GM23338 (cell line): Measurements from ENCODE around the gene NME5. TPM values are rescaled to one million over a fixed set of nuclear protein-coding genes. Genes with fewer than 3 reads are reported as not detected.

Experiments
- ATAC-seq: fragments of 200-7000 bp; cut with Tn5 transposase; 3 replicates; pipeline ENCODE4 v1.9.1; 2020
- DNase-seq: peaks from one replicate; pipeline ENCODE4 v3.0.0-alpha.2; 2015; ENCODE audit warnings: low spot score
- H2AFZ ChIP-seq: fragments of 200-600 bp; sonication (generic); 2 replicates; pipeline ENCODE4 v1.8.0; 2016; ENCODE audit warnings: antibody characterized with exemption, mild to moderate bottlenecking, moderate library complexity
- H3F3A ChIP-seq: fragments of 200-600 bp; sonication (generic); replicated peaks from 2 replicates; pipeline ENCODE4 v1.8.0; 2017; ENCODE audit warnings: antibody characterized with exemption, mixed run types, low read depth
- H3K27ac ChIP-seq: fragments of 200-600 bp; sonication (generic); 2 replicates; pipeline ENCODE4 v1.6.1; 2016; ENCODE audit warnings: low read depth
- H3K27me3 ChIP-seq: fragments of 200-600 bp; sonication (generic); 2 replicates; pipeline ENCODE4 v1.8.0; 2016; ENCODE audit warnings: mild to moderate bottlenecking, mixed run types, moderate library complexity; ENCODE audit not compliant: insufficient read depth
- H3K36me3 ChIP-seq: fragments of 200-600 bp; sonication (generic); 2 replicates; pipeline ENCODE4 v1.8.0; 2016; ENCODE audit warnings: mild to moderate bottlenecking; ENCODE audit not compliant: insufficient read depth
- H3K4me1 ChIP-seq: fragments of 200-600 bp; sonication (generic); 2 replicates; pipeline ENCODE4 v1.8.0; 2016; ENCODE audit warnings: mild to moderate bottlenecking, moderate library complexity; ENCODE audit not compliant: insufficient read depth
- H3K4me2 ChIP-seq: fragments of 200-600 bp; sonication (generic); 2 replicates; pipeline ENCODE4 v1.7.1; 2017; ENCODE audit warnings: mixed run types
- H3K4me3 ChIP-seq: fragments of 200-600 bp; sonication (generic); 2 replicates; pipeline ENCODE4 v1.6.1; 2016; ENCODE audit warnings: mixed run types
- H3K79me2 ChIP-seq: fragments of 200-600 bp; sonication (generic); replicated peaks from 2 replicates; pipeline ENCODE4 v1.8.0; 2017; ENCODE audit warnings: mild to moderate bottlenecking; ENCODE audit not compliant: insufficient read depth
- H3K9me2 ChIP-seq: fragments of 200-600 bp; sonication (generic); 2 replicates; pipeline ENCODE4 v1.8.0; 2017; ENCODE audit not compliant: insufficient read depth
- H4K20me1 ChIP-seq: fragments of 200-600 bp; sonication (generic); replicated peaks from 2 replicates; pipeline ENCODE4 v1.8.0; 2017; ENCODE audit warnings: mild to moderate bottlenecking; ENCODE audit not compliant: insufficient read depth
- H3K27ac Mint-ChIP-seq: 2 replicates; pipeline ENCODE4 v1.8.0; 2020; ENCODE audit warnings: inconsistent platforms, mild to moderate bottlenecking, moderate library complexity, mixed read lengths
- H3K27me3 Mint-ChIP-seq: 3 replicates; pipeline ENCODE4 v1.8.0; 2022; ENCODE audit warnings: low read depth, mild to moderate bottlenecking, moderate library complexity, mixed read lengths, inconsistent platforms; ENCODE audit not compliant: insufficient read depth, poor library complexity
- H3K36me3 Mint-ChIP-seq: 3 replicates; pipeline ENCODE4 v1.8.0; 2021; ENCODE audit warnings: low read depth, mild to moderate bottlenecking, inconsistent platforms, moderate library complexity, mixed read lengths
- H3K4me1 Mint-ChIP-seq: 3 replicates; pipeline ENCODE4 v1.8.0; 2020; ENCODE audit warnings: mild to moderate bottlenecking, inconsistent platforms, mixed read lengths
- H3K4me3 Mint-ChIP-seq: 3 replicates; pipeline ENCODE4 v1.8.0; 2021; ENCODE audit warnings: moderate library complexity, mild to moderate bottlenecking, inconsistent platforms, mixed read lengths
- H3K9me3 Mint-ChIP-seq: 3 replicates; pipeline ENCODE4 v1.8.0; 2020; ENCODE audit warnings: moderate library complexity, mild to moderate bottlenecking, inconsistent platforms, mixed read lengths
- CREB1 ChIP-seq: fragments of 250-450 bp; sonication (Bioruptor Pico); IDR thresholded peaks from 2 replicates; pipeline ENCODE4 v1.5.0; 2020; ENCODE audit warnings: low read depth, mild to moderate bottlenecking, moderate library complexity
- ETS1 ChIP-seq: IDR thresholded peaks from 2 replicates; pipeline ENCODE4 v1.6.1; 2016; ENCODE audit warnings: antibody characterized with exemption
- EZH2 ChIP-seq: fragments of 200-600 bp; sonication (generic); IDR thresholded peaks from one replicate; pipeline ENCODE4 v1.8.0; 2017; ENCODE audit warnings: antibody characterized with exemption, mild to moderate bottlenecking, low read depth; ENCODE audit not compliant: unreplicated experiment
- EZH2phosphoT487 ChIP-seq: fragments of 200-600 bp; sonication (generic); IDR thresholded peaks from one replicate; pipeline ENCODE4 v1.8.1; 2018; ENCODE audit warnings: antibody characterized with exemption; ENCODE audit not compliant: unreplicated experiment
- JUNB ChIP-seq: IDR thresholded peaks from one replicate; pipeline ENCODE4 v1.6.1; 2016; ENCODE audit warnings: antibody characterized with exemption; ENCODE audit not compliant: unreplicated experiment
- NANOG ChIP-seq: IDR thresholded peaks from 2 replicates; pipeline ENCODE4 v1.6.1; 2016; ENCODE audit warnings: antibody characterized with exemption, borderline replicate concordance
- POLR2AphosphoS5 ChIP-seq: IDR thresholded peaks from 2 replicates; pipeline ENCODE4 v1.6.1; 2016; ENCODE audit warnings: antibody characterized with exemption, low read depth
- STAT1 ChIP-seq: IDR thresholded peaks from one replicate; pipeline ENCODE4 v1.6.1; 2016; ENCODE audit warnings: antibody characterized with exemption; ENCODE audit not compliant: unreplicated experiment
- ZNF114 ChIP-seq: fragments of 250-450 bp; sonication (Bioruptor Pico); IDR thresholded peaks from 2 replicates; pipeline ENCODE4 v1.5.0; 2020; ENCODE audit warnings: mild to moderate bottlenecking, moderate library complexity
- ZNF331 ChIP-seq: fragments of 250-450 bp; sonication (Bioruptor Pico); IDR thresholded peaks from 2 replicates; pipeline ENCODE4 v1.5.0; 2020; ENCODE audit warnings: low read depth, mild to moderate bottlenecking, moderate library complexity
- polyA plus RNA-seq: library from polyadenylated mRNA; unstranded; fragments of >200 nt; fragmentation: Nextera tagmentation; extraction: Ambion mirVana; gene quantifications from 2 replicates; pipeline ENCODE4 v1.2.1, GENCODE V29; 2016
- total RNA-seq: library from RNA; depleted of rRNA; stranded (reverse); fragments of >200 nt; shearing (Covaris generic); gene quantifications from 2 replicates; pipeline ENCODE4 v1.2.3, GENCODE V29; 2014
- TF ChIP-seq, protein P1 (sequence below), 2 experiments: fragments of 200-600 bp in 1 of 2; sonication (generic) in 1 of 2; conservative IDR thresholded peaks; 2 replicates each; pipeline versions ENCODE4 v1.5.1 to v1.6.1; 2016 to 2017; ENCODE audit warnings: antibody characterized with exemption in 2 of 2, low read depth in 2 of 2, mild to moderate bottlenecking in 2 of 2, moderate library complexity in 1 of 2
- TF ChIP-seq, protein P2 (sequence below): fragments of 250-450 bp; sonication (Bioruptor Pico); IDR thresholded peaks from 2 replicates; pipeline ENCODE4 v1.5.0; 2020; ENCODE audit warnings: mild to moderate bottlenecking, moderate library complexity
- TF ChIP-seq, protein P3 (sequence below): IDR thresholded peaks from one replicate; pipeline ENCODE4 v1.6.1; 2018; ENCODE audit warnings: antibody characterized with exemption; ENCODE audit not compliant: unreplicated experiment

Gene NME5
- total and polyA plus RNA-seq, 2 experiments from 2014 or later: 0.45 TPM; not detected in 1

- Histone ChIP-seq H2AFZ (no peak overlapping the region), H4K20me1 (peaks cover 6% of the 10 kb centered on the region), H3K9me2 (no peaks in the 10 kb centered on the region), H3K79me2 (no peaks in the 10 kb centered on the region), H3K27ac (no peak overlapping the region), H3K4me3 (no peak overlapping the region), H3F3A (peaks cover 13% of the 10 kb centered on the region), H3K4me2 (peak overlapping the region; percentile 67; the same call in 1 of the 2 replicates), H3K4me1 (peaks cover 42% of the 10 kb centered on the region), H3K27me3 (peaks cover 94% of the 10 kb centered on the region), H3K36me3 (no peaks in the 10 kb centered on the region)
- H3K9me3 Mint-ChIP-seq: no peaks in the 10 kb centered on the region
- TF ChIP-seq ZNF114 (CRISPR knock-in tag) (no peak), EZH2 (no peak), JUNB (no peak), STAT1 (no peak), ETS1 (no peak), EZH2phosphoT487 (no peak), CREB1 (CRISPR knock-in tag) (no peak), ZNF331 (no peak), POLR2AphosphoS5 (no peak), NANOG (no peak)
- TF ChIP-seq, protein P1, sequence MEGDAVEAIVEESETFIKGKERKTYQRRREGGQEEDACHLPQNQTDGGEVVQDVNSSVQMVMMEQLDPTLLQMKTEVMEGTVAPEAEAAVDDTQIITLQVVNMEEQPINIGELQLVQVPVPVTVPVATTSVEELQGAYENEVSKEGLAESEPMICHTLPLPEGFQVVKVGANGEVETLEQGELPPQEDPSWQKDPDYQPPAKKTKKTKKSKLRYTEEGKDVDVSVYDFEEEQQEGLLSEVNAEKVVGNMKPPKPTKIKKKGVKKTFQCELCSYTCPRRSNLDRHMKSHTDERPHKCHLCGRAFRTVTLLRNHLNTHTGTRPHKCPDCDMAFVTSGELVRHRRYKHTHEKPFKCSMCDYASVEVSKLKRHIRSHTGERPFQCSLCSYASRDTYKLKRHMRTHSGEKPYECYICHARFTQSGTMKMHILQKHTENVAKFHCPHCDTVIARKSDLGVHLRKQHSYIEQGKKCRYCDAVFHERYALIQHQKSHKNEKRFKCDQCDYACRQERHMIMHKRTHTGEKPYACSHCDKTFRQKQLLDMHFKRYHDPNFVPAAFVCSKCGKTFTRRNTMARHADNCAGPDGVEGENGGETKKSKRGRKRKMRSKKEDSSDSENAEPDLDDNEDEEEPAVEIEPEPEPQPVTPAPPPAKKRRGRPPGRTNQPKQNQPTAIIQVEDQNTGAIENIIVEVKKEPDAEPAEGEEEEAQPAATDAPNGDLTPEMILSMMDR (conservative IDR thresholded peaks at IDR 0.05; ENCODE audit: low read depth in 2 of 2): no peak
- TF ChIP-seq, protein P2, sequence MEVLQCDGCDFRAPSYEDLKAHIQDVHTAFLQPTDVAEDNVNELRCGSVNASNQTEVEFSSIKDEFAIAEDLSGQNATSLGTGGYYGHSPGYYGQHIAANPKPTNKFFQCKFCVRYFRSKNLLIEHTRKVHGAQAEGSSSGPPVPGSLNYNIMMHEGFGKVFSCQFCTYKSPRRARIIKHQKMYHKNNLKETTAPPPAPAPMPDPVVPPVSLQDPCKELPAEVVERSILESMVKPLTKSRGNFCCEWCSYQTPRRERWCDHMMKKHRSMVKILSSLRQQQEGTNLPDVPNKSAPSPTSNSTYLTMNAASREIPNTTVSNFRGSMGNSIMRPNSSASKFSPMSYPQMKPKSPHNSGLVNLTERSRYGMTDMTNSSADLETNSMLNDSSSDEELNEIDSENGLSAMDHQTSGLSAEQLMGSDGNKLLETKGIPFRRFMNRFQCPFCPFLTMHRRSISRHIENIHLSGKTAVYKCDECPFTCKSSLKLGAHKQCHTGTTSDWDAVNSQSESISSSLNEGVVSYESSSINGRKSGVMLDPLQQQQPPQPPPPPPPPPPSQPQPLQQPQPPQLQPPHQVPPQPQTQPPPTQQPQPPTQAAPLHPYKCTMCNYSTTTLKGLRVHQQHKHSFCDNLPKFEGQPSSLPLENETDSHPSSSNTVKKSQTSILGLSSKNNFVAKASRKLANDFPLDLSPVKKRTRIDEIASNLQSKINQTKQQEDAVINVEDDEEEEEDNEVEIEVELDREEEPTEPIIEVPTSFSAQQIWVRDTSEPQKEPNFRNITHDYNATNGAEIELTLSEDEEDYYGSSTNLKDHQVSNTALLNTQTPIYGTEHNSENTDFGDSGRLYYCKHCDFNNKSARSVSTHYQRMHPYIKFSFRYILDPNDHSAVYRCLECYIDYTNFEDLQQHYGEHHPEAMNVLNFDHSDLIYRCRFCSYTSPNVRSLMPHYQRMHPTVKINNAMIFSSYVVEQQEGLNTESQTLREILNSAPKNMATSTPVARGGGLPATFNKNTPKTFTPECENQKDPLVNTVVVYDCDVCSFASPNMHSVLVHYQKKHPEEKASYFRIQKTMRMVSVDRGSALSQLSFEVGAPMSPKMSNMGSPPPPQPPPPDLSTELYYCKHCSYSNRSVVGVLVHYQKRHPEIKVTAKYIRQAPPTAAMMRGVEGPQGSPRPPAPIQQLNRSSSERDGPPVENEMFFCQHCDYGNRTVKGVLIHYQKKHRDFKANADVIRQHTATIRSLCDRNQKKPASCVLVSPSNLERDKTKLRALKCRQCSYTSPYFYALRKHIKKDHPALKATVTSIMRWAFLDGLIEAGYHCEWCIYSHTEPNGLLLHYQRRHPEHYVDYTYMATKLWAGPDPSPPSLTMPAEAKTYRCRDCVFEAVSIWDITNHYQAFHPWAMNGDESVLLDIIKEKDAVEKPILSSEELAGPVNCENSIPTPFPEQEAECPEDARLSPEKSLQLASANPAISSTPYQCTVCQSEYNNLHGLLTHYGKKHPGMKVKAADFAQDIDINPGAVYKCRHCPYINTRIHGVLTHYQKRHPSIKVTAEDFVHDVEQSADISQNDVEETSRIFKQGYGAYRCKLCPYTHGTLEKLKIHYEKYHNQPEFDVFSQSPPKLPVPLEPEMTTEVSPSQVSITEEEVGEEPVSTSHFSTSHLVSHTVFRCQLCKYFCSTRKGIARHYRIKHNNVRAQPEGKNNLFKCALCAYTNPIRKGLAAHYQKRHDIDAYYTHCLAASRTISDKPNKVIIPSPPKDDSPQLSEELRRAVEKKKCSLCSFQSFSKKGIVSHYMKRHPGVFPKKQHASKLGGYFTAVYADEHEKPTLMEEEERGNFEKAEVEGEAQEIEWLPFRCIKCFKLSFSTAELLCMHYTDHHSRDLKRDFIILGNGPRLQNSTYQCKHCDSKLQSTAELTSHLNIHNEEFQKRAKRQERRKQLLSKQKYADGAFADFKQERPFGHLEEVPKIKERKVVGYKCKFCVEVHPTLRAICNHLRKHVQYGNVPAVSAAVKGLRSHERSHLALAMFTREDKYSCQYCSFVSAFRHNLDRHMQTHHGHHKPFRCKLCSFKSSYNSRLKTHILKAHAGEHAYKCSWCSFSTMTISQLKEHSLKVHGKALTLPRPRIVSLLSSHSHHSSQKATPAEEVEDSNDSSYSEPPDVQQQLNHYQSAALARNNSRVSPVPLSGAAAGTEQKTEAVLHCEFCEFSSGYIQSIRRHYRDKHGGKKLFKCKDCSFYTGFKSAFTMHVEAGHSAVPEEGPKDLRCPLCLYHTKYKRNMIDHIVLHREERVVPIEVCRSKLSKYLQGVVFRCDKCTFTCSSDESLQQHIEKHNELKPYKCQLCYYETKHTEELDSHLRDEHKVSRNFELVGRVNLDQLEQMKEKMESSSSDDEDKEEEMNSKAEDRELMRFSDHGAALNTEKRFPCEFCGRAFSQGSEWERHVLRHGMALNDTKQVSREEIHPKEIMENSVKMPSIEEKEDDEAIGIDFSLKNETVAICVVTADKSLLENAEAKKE (CRISPR knock-in tag): no peak
- TF ChIP-seq, protein P3, sequence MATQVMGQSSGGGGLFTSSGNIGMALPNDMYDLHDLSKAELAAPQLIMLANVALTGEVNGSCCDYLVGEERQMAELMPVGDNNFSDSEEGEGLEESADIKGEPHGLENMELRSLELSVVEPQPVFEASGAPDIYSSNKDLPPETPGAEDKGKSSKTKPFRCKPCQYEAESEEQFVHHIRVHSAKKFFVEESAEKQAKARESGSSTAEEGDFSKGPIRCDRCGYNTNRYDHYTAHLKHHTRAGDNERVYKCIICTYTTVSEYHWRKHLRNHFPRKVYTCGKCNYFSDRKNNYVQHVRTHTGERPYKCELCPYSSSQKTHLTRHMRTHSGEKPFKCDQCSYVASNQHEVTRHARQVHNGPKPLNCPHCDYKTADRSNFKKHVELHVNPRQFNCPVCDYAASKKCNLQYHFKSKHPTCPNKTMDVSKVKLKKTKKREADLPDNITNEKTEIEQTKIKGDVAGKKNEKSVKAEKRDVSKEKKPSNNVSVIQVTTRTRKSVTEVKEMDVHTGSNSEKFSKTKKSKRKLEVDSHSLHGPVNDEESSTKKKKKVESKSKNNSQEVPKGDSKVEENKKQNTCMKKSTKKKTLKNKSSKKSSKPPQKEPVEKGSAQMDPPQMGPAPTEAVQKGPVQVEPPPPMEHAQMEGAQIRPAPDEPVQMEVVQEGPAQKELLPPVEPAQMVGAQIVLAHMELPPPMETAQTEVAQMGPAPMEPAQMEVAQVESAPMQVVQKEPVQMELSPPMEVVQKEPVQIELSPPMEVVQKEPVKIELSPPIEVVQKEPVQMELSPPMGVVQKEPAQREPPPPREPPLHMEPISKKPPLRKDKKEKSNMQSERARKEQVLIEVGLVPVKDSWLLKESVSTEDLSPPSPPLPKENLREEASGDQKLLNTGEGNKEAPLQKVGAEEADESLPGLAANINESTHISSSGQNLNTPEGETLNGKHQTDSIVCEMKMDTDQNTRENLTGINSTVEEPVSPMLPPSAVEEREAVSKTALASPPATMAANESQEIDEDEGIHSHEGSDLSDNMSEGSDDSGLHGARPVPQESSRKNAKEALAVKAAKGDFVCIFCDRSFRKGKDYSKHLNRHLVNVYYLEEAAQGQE: no peak
- H3K27ac Mint-ChIP-seq: no peak overlapping the region
- DNase-seq (no peak), ATAC-seq (no peak)
- peaks cover 89% of the 10 kb centered on the region for H3K27me3 Mint-ChIP-seq
- H3K4me3 Mint-ChIP-seq: no peak overlapping the region
- H3K4me1 Mint-ChIP-seq: peaks cover 52% of the 10 kb centered on the region
- no peaks in the 10 kb centered on the region for H3K36me3 Mint-ChIP-seq
Observed at GRCh38 chr5:138091685-138092084, 47.5 kb downstream of the NME5 start.
